ENCODE measurements around the gene SMYD1. TPM values are rescaled to one million over a fixed set of nuclear protein-coding genes. Genes with fewer than 3 reads are reported as not detected.

Gene SMYD1
- total and polyA plus RNA-seq, 2 donors (not counting 3 experiments of a cell fraction or from before 2014, with no cell fraction given), result not detected

GRCh38 chr2:88074854-88075292 lies 7.2 kb downstream of the SMYD1 start:
- DNase-seq (ENCODE audit: low read depth, low spot score) (no peak), FAIRE-seq (no peak)
- dilution Hi-C loops (cut with MboI; ENCODE audit: extremely low pct_ligation_motif_present, low sequenced_read_pairs) (no loop called here), intact Hi-C loops (cut with micrococcal nuclease) (no loop called here)
- Histone ChIP-seq H3K4me2 (ENCODE audit: insufficient read depth, low read length) (no peak overlapping the region), H3K4me3 (replicated peaks in 1 of 3; ENCODE audit: insufficient read depth in 1 of 3, low read depth in 1 of 3, low read length in 3 of 3) (no peak overlapping the region), H2AFZ (ENCODE audit: low read depth, low read length) (no peak overlapping the region), H3K4me1 (ENCODE audit: control insufficient read depth, extremely low read depth, insufficient read depth, low read length) (no peaks in the 10 kb centered on the region), H3K27me3 (ENCODE audit: control insufficient read depth in 2 of 2, insufficient read depth in 2 of 2, low read length in 2 of 2) (peaks cover 0 to 2% of the 10 kb centered on the region in 2 experiments), H3K9me1 (replicated peaks; ENCODE audit: control insufficient read depth, extremely low read depth, insufficient read depth, low read length) (no peaks in the 10 kb centered on the region), H3K27ac (ENCODE audit: insufficient read depth, low read depth, low read length) (no peak overlapping the region), H3K9me3 (replicated peaks; ENCODE audit: control insufficient read depth, insufficient read depth, low read length) (no peaks in the 10 kb centered on the region), H3K9ac (replicated peaks; ENCODE audit: extremely low read depth, insufficient read depth, low read length) (no peak overlapping the region), H4K20me1 (replicated peaks; ENCODE audit: control insufficient read depth, extremely low read depth, insufficient read depth, low read length) (no peaks in the 10 kb centered on the region), H3K79me2 (ENCODE audit: control insufficient read depth, insufficient read depth, low read length) (no peaks in the 10 kb centered on the region), H3K36me3 (ENCODE audit: control insufficient read depth in 2 of 2, extremely low read depth in 1 of 2, insufficient read depth in 2 of 2, low read length in 2 of 2) (no peaks in the 10 kb centered on the region)
- peak; percentile 23 for TF ChIP-seq GATA2 (IDR thresholded peaks at IDR 0.05; ENCODE audit: insufficient read depth, insufficient read length, low read depth, low read length)
- no peak for TF ChIP-seq MAX (IDR thresholded peaks at IDR 0.05; ENCODE audit: insufficient read depth, insufficient read length)
- no peak for TF ChIP-seq POLR2AphosphoS5 (IDR thresholded peaks at IDR 0.05; ENCODE audit: insufficient read depth, low read depth, low read length)
- POLR2A ChIA-PET, result no interaction called here
- CTCF ChIA-PET, result interaction anchor here (0.9 to 3.4 kb wide), 2 partner anchors 15 to 28 kb away, joined by 3 to 19 read pairs; no protein-coding TSS in a partner anchor
- no TSS peak for BruUV-seq (replicated peaks)

DNA sequence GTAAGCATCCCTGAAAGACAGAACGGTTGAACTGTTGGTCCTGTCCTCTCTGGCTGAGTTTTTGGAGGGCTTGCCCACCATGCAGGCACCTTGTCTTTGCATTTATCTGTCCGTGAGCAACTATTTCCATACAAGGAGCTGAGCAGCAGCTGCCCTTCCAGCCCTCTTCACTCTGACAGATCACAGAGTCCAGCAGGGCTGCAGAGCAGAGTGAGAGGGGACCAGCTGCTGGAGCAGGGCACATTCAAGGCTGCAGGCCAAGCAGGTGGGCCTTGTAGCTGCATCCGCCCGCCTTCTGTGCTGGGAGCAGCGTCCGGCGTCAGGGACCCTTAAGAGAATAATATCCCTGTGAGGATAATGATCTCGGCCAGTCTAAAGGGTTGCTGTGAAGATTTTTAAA lies 9.5 kb downstream of the SMYD1 start:
- intact Hi-C loops (cut with micrococcal nuclease) (no loop called here), dilution Hi-C loops (cut with MboI; ENCODE audit: extremely low pct_ligation_motif_present, low sequenced_read_pairs) (no loop called here)
- ChIA-PET CTCF (interaction anchor here (0.7 to 3.4 kb wide), 3 partner anchors 15 to 1890 kb away, joined by 3 to 19 read pairs (median 4); no protein-coding TSS in a partner anchor), POLR2A (no interaction called here)
- Histone ChIP-seq H2AFZ (ENCODE audit: low read depth, low read length) (no peak overlapping the region), H3K27me3 (ENCODE audit: control insufficient read depth in 2 of 2, insufficient read depth in 2 of 2, low read length in 2 of 2) (peaks cover 0 to 2% of the 10 kb centered on the region in 2 experiments), H3K36me3 (ENCODE audit: control insufficient read depth in 2 of 2, extremely low read depth in 1 of 2, insufficient read depth in 2 of 2, low read length in 2 of 2) (no peaks in the 10 kb centered on the region), H3K4me3 (replicated peaks in 1 of 3; ENCODE audit: insufficient read depth in 1 of 3, low read depth in 1 of 3, low read length in 3 of 3) (no peak overlapping the region), H4K20me1 (replicated peaks; ENCODE audit: control insufficient read depth, extremely low read depth, insufficient read depth, low read length) (no peaks in the 10 kb centered on the region), H3K27ac (ENCODE audit: insufficient read depth, low read depth, low read length) (no peak overlapping the region), H3K9ac (replicated peaks; ENCODE audit: extremely low read depth, insufficient read depth, low read length) (no peak overlapping the region), H3K9me1 (replicated peaks; ENCODE audit: control insufficient read depth, extremely low read depth, insufficient read depth, low read length) (no peaks in the 10 kb centered on the region), H3K79me2 (ENCODE audit: control insufficient read depth, insufficient read depth, low read length) (no peaks in the 10 kb centered on the region), H3K4me2 (ENCODE audit: insufficient read depth, low read length) (no peak overlapping the region), H3K9me3 (replicated peaks; ENCODE audit: control insufficient read depth, insufficient read depth, low read length) (no peaks in the 10 kb centered on the region), H3K4me1 (ENCODE audit: control insufficient read depth, extremely low read depth, insufficient read depth, low read length) (no peaks in the 10 kb centered on the region)
- BruUV-seq (replicated peaks), result no TSS peak
- FAIRE-seq, result no peak
- TF ChIP-seq FOS (IDR thresholded peaks at IDR 0.05; ENCODE audit: borderline replicate concordance, insufficient read depth, low read length) (no peak), POLR2A (IDR thresholded peaks at IDR 0.05; ENCODE audit: low read depth, low read length) (no peak), GATA2 (IDR thresholded peaks at IDR 0.05; ENCODE audit: insufficient read depth, insufficient read length, low read depth, low read length) (no peak), POLR2AphosphoS5 (IDR thresholded peaks at IDR 0.05; ENCODE audit: insufficient read depth, low read depth, low read length) (no peak), MAX (IDR thresholded peaks at IDR 0.05; ENCODE audit: insufficient read depth, insufficient read length) (no peak)
- DNase-seq (ENCODE audit: low read depth, low spot score), result no peak
